HAP-1 (cell line): ENCODE results near the gene S100A14.
"Not testable (repeated sequence)": the region's sequence is repeated elsewhere in the genome, so short reads cannot be mapped to it uniquely, and the experiment has no call there.

Experiments
- DNase-seq, 2 experiments: peaks; one replicate each; pipeline ENCODE4 v3.0.0-alpha.2; 2016 to 2020; ENCODE audit warnings: low spot score in 2 of 2
- H3K27me3 ChIP-seq: fragments of 250-450 bp; sonication (Bioruptor Pico); 2 replicates; pipeline ENCODE4 v1.5.1; 2020; ENCODE audit warnings: low read depth, mild to moderate bottlenecking, moderate library complexity
- H3K36me3 ChIP-seq: fragments of 250-450 bp; sonication (Bioruptor Pico); replicated peaks from 2 replicates; pipeline ENCODE4 v1.5.1; 2020; ENCODE audit warnings: mild to moderate bottlenecking
- H3K4me1 ChIP-seq: fragments of 250-450 bp; sonication (Bioruptor Pico); 2 replicates; pipeline ENCODE4 v1.5.1; 2020; ENCODE audit warnings: mild to moderate bottlenecking
- H3K4me3 ChIP-seq: fragments of 250-450 bp; sonication (Bioruptor Pico); 2 replicates; pipeline ENCODE4 v1.5.1; 2020; ENCODE audit warnings: mild to moderate bottlenecking, moderate library complexity
- H3K9me3 ChIP-seq: fragments of 250-450 bp; sonication (Bioruptor Pico); 2 replicates; pipeline ENCODE4 v1.5.1; 2020; ENCODE audit warnings: mild to moderate bottlenecking, moderate library complexity
- in situ Hi-C: fragments of 300-500 bp; cut with MboI; formaldehyde crosslinking; loops from 3 replicates; pipeline ENCODE4 v1.14.3; 2020; ENCODE audit warnings: low sequenced_read_pairs, inconsistent platforms, mixed read lengths

Gene S100A14

GRCh38 chr1:153608089-153608682, 7.9 kb downstream of the S100A14 start:
- H3K4me3 ChIP-seq: no peak overlapping the region
- H3K9me3 ChIP-seq: no peaks in the 10 kb centered on the region
- no peak for DNase-seq
- no peaks in the 10 kb centered on the region for H3K36me3 ChIP-seq
- in situ Hi-C loops: no loop called here
- H3K27me3 ChIP-seq: no peaks in the 10 kb centered on the region
- H3K4me1 ChIP-seq: peaks cover 14% of the 10 kb centered on the region

GRCh38 chr1:153607381-153607780, 8.7 kb downstream of the S100A14 start:
- H3K9me3 ChIP-seq: no peaks in the 10 kb centered on the region
- in situ Hi-C loops: no loop called here
- no peak overlapping the region for H3K4me3 ChIP-seq
- DNase-seq: no peak
- H3K36me3 ChIP-seq: no peaks in the 10 kb centered on the region
- peaks cover 14% of the 10 kb centered on the region for H3K4me1 ChIP-seq
- no peaks in the 10 kb centered on the region for H3K27me3 ChIP-seq

GRCh38 chr1:153606194-153606593, 9.9 kb downstream of the S100A14 start:
- no peaks in the 10 kb centered on the region for H3K27me3 ChIP-seq
- in situ Hi-C loops: no loop called here
- no peak overlapping the region for H3K4me3 ChIP-seq
- no peaks in the 10 kb centered on the region for H3K9me3 ChIP-seq
- DNase-seq: no peak
- peaks cover 14% of the 10 kb centered on the region for H3K4me1 ChIP-seq
- H3K36me3 ChIP-seq: no peaks in the 10 kb centered on the region

GRCh38 chr1:153602749-153603148, 13.4 kb downstream of the S100A14 start:
- H3K27me3 ChIP-seq: no peaks in the 10 kb centered on the region
- no peaks in the 10 kb centered on the region for H3K9me3 ChIP-seq
- H3K36me3 ChIP-seq: no peaks in the 10 kb centered on the region
- 0 out of 2 replicates have a peak, but pooled peaks cover 4% of the 10 kb centered on the region for H3K4me1 ChIP-seq
- no peak for DNase-seq
- H3K4me3 ChIP-seq: no peak overlapping the region
- in situ Hi-C loops: no loop called here

GRCh38 chr1:153599847-153600246, 16.3 kb downstream of the S100A14 start:
- H3K4me1 ChIP-seq: no peaks in the 10 kb centered on the region
- no peak overlapping the region for H3K4me3 ChIP-seq
- in situ Hi-C loops: no loop called here
- H3K36me3 ChIP-seq: no peaks in the 10 kb centered on the region
- H3K9me3 ChIP-seq: no peaks in the 10 kb centered on the region
- no peak for DNase-seq
- H3K27me3 ChIP-seq: no peaks in the 10 kb centered on the region

GRCh38 chr1:153598309-153599172, 17.6 kb downstream of the S100A14 start:
- H3K27me3 ChIP-seq: no peaks in the 10 kb centered on the region
- DNase-seq: no peak
- H3K4me1 ChIP-seq: no peaks in the 10 kb centered on the region
- no peaks in the 10 kb centered on the region for H3K36me3 ChIP-seq
- in situ Hi-C loops: no loop called here
- H3K4me3 ChIP-seq: no peak overlapping the region
- H3K9me3 ChIP-seq: no peaks in the 10 kb centered on the region

- DNase-seq: no peak
These were observed 18.9 kb downstream of the S100A14 start for GRCh38 chr1:153597206-153597605.

GRCh38 chr1:153592748-153593147, 23.4 kb downstream of the S100A14 start:
- Histone ChIP-seq H3K9me3 (no peaks in the 10 kb centered on the region), H3K4me1 (peaks cover 3% of the 10 kb centered on the region; the same call in 1 of the 2 replicates), H3K36me3 (no peaks in the 10 kb centered on the region), H3K27me3 (no peaks in the 10 kb centered on the region), H3K4me3 (no peak overlapping the region)
- DNase-seq: no peak
- in situ Hi-C loops: no loop called here

More at GRCh38 chr1:153597206-153597605, 18.9 kb downstream of the S100A14 start:
- Histone ChIP-seq H3K4me3 (no peak overlapping the region), H3K27me3 (no peaks in the 10 kb centered on the region), H3K4me1 (peaks cover 3% of the 10 kb centered on the region; the same call in 1 of the 2 replicates), H3K36me3 (no peaks in the 10 kb centered on the region), H3K9me3 (no peaks in the 10 kb centered on the region)
- in situ Hi-C loops: no loop called here

- no peaks in the 10 kb centered on the region for H3K27me3 ChIP-seq
- in situ Hi-C loops: no loop called here
- H3K9me3 ChIP-seq: no peaks in the 10 kb centered on the region
- H3K4me3 ChIP-seq: no peak overlapping the region
- no peak for DNase-seq
- no peaks in the 10 kb centered on the region for H3K36me3 ChIP-seq
- H3K4me1 ChIP-seq: peaks cover 3% of the 10 kb centered on the region; the same call in 1 of the 2 replicates
These were observed 27.6 kb downstream of the S100A14 start for GRCh38 chr1:153588482-153588881.

- H3K4me3 ChIP-seq, DNase-seq, in situ Hi-C loops, H3K4me1 ChIP-seq, H3K27me3 ChIP-seq, H3K9me3 ChIP-seq, H3K36me3 ChIP-seq: not testable (repeated sequence)
These were observed 28.1 kb downstream of the S100A14 start for GRCh38 chr1:153588033-153588432.

- Histone ChIP-seq H3K4me1 (no peaks in the 10 kb centered on the region), H3K9me3 (no peaks in the 10 kb centered on the region), H3K27me3 (no peaks in the 10 kb centered on the region), H3K36me3 (no peaks in the 10 kb centered on the region), H3K4me3 (no peak overlapping the region)
- no peak for DNase-seq
- in situ Hi-C loops: no loop called here
These were observed 28.8 kb downstream of the S100A14 start for GRCh38 chr1:153587314-153587713.

- H3K9me3 ChIP-seq: no peaks in the 10 kb centered on the region
- in situ Hi-C loops: no loop called here
- H3K27me3 ChIP-seq: no peaks in the 10 kb centered on the region
- no peak overlapping the region for H3K4me3 ChIP-seq
- DNase-seq: no peak
- no peaks in the 10 kb centered on the region for H3K4me1 ChIP-seq
- no peaks in the 10 kb centered on the region for H3K36me3 ChIP-seq
These were observed 29.8 kb downstream of the S100A14 start for GRCh38 chr1:153586347-153586746.

- H3K4me3 ChIP-seq: no peak overlapping the region
- no peaks in the 10 kb centered on the region for H3K36me3 ChIP-seq
- in situ Hi-C loops: no loop called here
- H3K4me1 ChIP-seq: no peaks in the 10 kb centered on the region
- no peaks in the 10 kb centered on the region for H3K9me3 ChIP-seq
- no peak for DNase-seq
- no peaks in the 10 kb centered on the region for H3K27me3 ChIP-seq
These were observed 31.1 kb downstream of the S100A14 start for GRCh38 chr1:153585006-153585405.

GRCh38 chr1:153583976-153584375, 32.1 kb downstream of the S100A14 start:
- H3K4me1 ChIP-seq: no peaks in the 10 kb centered on the region
- H3K36me3 ChIP-seq: no peaks in the 10 kb centered on the region
- DNase-seq: no peak
- H3K4me3 ChIP-seq: no peak overlapping the region
- in situ Hi-C loops: no loop called here
- no peaks in the 10 kb centered on the region for H3K27me3 ChIP-seq
- H3K9me3 ChIP-seq: no peaks in the 10 kb centered on the region
